ENCODE data around the gene ARHGAP10.

The ARHGAP10 gene

GRCh38 chr4:147731580-147732517, at the start of gene ARHGAP10:
ARHGAP10 (plus strand) TSS chr4:147732088; CDS start chr4:147732302, 214 bp downstream.
- peak; percentile 68 for DNase-seq

- DNase-seq = no peak
Observed at GRCh38 chr4:147682755-147683154, 49.1 kb upstream of the ARHGAP10 start.

GRCh38 chr4:147683188-147683591, 48.7 kb upstream of the ARHGAP10 start:
- peak; percentile 23 for DNase-seq

- DNase-seq = peak; percentile 94
Observed at GRCh38 chr4:147683717-147684700, 47.9 kb upstream of the ARHGAP10 start, which contains the start of gene PRMT9. PRMT9 (minus strand) TSS chr4:147684163; CDS start chr4:147683987, 176 bp downstream.

GRCh38 chr4:147689067-147689466, 42.8 kb upstream of the ARHGAP10 start:
- DNase-seq = peak; percentile 30

- DNase-seq = no peak
Observed at GRCh38 chr4:147691820-147692219, 40.1 kb upstream of the ARHGAP10 start.

GRCh38 chr4:147693218-147693617, 38.7 kb upstream of the ARHGAP10 start:
- DNase-seq = no peak

GRCh38 chr4:147696866-147697265, 35.0 kb upstream of the ARHGAP10 start:
- DNase-seq = no peak

- DNase-seq = no peak
Observed at GRCh38 chr4:147704846-147705245, 27.0 kb upstream of the ARHGAP10 start.

GRCh38 chr4:147707892-147708672, 23.8 kb upstream of the ARHGAP10 start:
- DNase-seq = peak; percentile 53

GRCh38 chr4:147709999-147710398, 21.9 kb upstream of the ARHGAP10 start:
- DNase-seq = no peak

GRCh38 chr4:147714575-147715401, 17.1 kb upstream of the ARHGAP10 start:
- no peak for DNase-seq

GRCh38 chr4:147717878-147718277, 14.0 kb upstream of the ARHGAP10 start:
- no peak for DNase-seq

GRCh38 chr4:147723326-147723725, 8.6 kb upstream of the ARHGAP10 start:
- no peak for DNase-seq

- no peak for DNase-seq
Observed at GRCh38 chr4:147724468-147725201, 7.3 kb upstream of the ARHGAP10 start.

GRCh38 chr4:147725673-147726072, 6.2 kb upstream of the ARHGAP10 start:
- no peak for DNase-seq

- no peak for DNase-seq
Observed at GRCh38 chr4:147727476-147728028, 4.3 kb upstream of the ARHGAP10 start.

- no peak for DNase-seq
Observed at GRCh38 chr4:147730333-147730732, 1.6 kb upstream of the ARHGAP10 start.

GRCh38 chr4:147732518-147733235, 789 bp downstream of the ARHGAP10 start:
- DNase-seq = no peak

All from activated CD4-positive, alpha-beta T cell treated with anti-CD3 and anti-CD28 coated beads, Interleukin-10, Interleukin-2, amounts not matched to agents 100 ng/mL and 50 ng/mL, durations not matched to agents 16 hours and 8 hours (primary cell).